A673 (cell line): ENCODE data around the gene MICU1. TPM values are rescaled to one million over a fixed set of nuclear protein-coding genes. Genes with fewer than 3 reads are reported as not detected.
"Not testable (repeated sequence)": the region's sequence is repeated elsewhere in the genome, so short reads cannot be mapped to it uniquely, and the experiment has no call there.

Experiments used
- BruUV-seq: library from RNA; stranded (reverse); fragments of 400-500 nt; replicated peaks from 2 replicates; lab custom pipeline; 2021; lab: Mats Ljungman, UMichigan
- CTCF ChIA-PET: fragments of 300-600 bp; sonication (Branson Sonifier 250); formaldehyde crosslinking; loops from one replicate; lab custom pipeline; 2022; ENCODE audit warnings: antibody characterized with exemption; lab: Charles Lee
- POLR2A ChIA-PET: fragments of 300-600 bp; sonication (Branson Sonifier 250); formaldehyde crosslinking; loops from one replicate; lab custom pipeline; 2022; ENCODE audit warnings: antibody characterized with exemption; ENCODE audit not compliant: low non-redundant PET; lab: Charles Lee
- DNase-seq: peaks from one replicate; pipeline ENCODE4 v3.0.0-alpha.2; 2015; ENCODE audit warnings: low spot score
- H3K27ac ChIP-seq: fragments of 200-600 bp; sonication (generic); 2 replicates; pipeline ENCODE4 v1.5.1; 2016; ENCODE audit warnings: mixed run types, low read depth, mild to moderate bottlenecking, mixed read lengths, antibody characterized with exemption, low read length; ENCODE audit not compliant: poor library complexity, severe bottlenecking
- H3K27me3 ChIP-seq: fragments of 200-600 bp; sonication (generic); replicated peaks from 2 replicates; pipeline ENCODE4 v1.6.1; 2017; ENCODE audit warnings: mixed run types, low read depth, mild to moderate bottlenecking, mixed read lengths, antibody characterized with exemption, low read length; ENCODE audit not compliant: insufficient read depth, poor library complexity
- H3K36me3 ChIP-seq: fragments of 200-600 bp; sonication (generic); 2 replicates; pipeline ENCODE4 v1.6.1; 2016; ENCODE audit warnings: mixed run types, mild to moderate bottlenecking, mixed read lengths, antibody characterized with exemption, low read length; ENCODE audit not compliant: insufficient read depth, poor library complexity, severe bottlenecking
- H3K4me1 ChIP-seq: fragments of 200-600 bp; sonication (generic); 2 replicates; pipeline ENCODE4 v1.6.1; 2017; ENCODE audit warnings: mixed run types, mild to moderate bottlenecking, mixed read lengths, antibody characterized with exemption, low read length; ENCODE audit not compliant: insufficient read depth, poor library complexity, severe bottlenecking
- H3K4me3 ChIP-seq: fragments of 200-600 bp; sonication (generic); 2 replicates; pipeline ENCODE4 v1.5.1; 2016; ENCODE audit warnings: low read depth, mixed run types, mild to moderate bottlenecking, mixed read lengths, low read length; ENCODE audit not compliant: poor library complexity, severe bottlenecking
- H3K9me3 ChIP-seq: fragments of 200-600 bp; sonication (generic); 2 replicates; pipeline ENCODE4 v1.6.1; 2016; ENCODE audit warnings: mixed run types, low read depth, mild to moderate bottlenecking, mixed read lengths, antibody characterized with exemption, low read length; ENCODE audit not compliant: poor library complexity, severe bottlenecking
- CTCF ChIP-seq: fragments of 300-800, 200-600 bp; sonication (generic); conservative IDR thresholded peaks from 2 replicates; pipeline ENCODE4 v1.5.1; 2017; ENCODE audit warnings: low read depth, mild to moderate bottlenecking, antibody characterized with exemption, low read length, moderate library complexity, mixed read lengths
- EZH2 ChIP-seq: fragments of 200-600 bp; sonication (generic); IDR thresholded peaks from 2 replicates; pipeline ENCODE4 v1.6.1; 2017; ENCODE audit warnings: borderline replicate concordance, low read depth, mild to moderate bottlenecking, mixed read lengths, antibody characterized with exemption, low read length; ENCODE audit not compliant: poor library complexity, severe bottlenecking
- intact Hi-C: fragments of 100-400 bp; cut with micrococcal nuclease; formaldehyde crosslinking; loops from one replicate; pipeline ENCODE4 v1.10.0; 2022; ENCODE audit not compliant: unreplicated experiment
- total RNA-seq: library from RNA; stranded (reverse); gene quantifications from 2 replicates; pipeline ENCODE4 v1.2.3, GENCODE V29; 2021

Gene MICU1
- total RNA-seq, 1 experiment from 2014 or later = 37.7 TPM

GRCh38 chr10:72349438-72349837, 276.4 kb downstream of the MICU1 start:
- POLR2A ChIA-PET = no interaction called here
- H3K4me1 ChIP-seq = peaks cover 3% of the 10 kb centered on the region
- DNase-seq = no peak
- H3K27me3 ChIP-seq = no peaks in the 10 kb centered on the region
- TF ChIP-seq EZH2 (no peak), CTCF (no peak)
- no peaks in the 10 kb centered on the region for H3K36me3 ChIP-seq
- no peaks in the 10 kb centered on the region for H3K9me3 ChIP-seq
- H3K4me3 ChIP-seq = no peak overlapping the region
- H3K27ac ChIP-seq = no peak overlapping the region
- intact Hi-C loops = no loop called here
- CTCF ChIA-PET = no interaction called here
- BruUV-seq = no TSS peak

- no peaks in the 10 kb centered on the region for H3K36me3 ChIP-seq
- no TSS peak for BruUV-seq
- intact Hi-C loops = no loop called here
Measured at GRCh38 chr10:72348282-72348681, 277.6 kb downstream of the MICU1 start.

GRCh38 chr10:72346117-72346516, 279.8 kb downstream of the MICU1 start:
- CTCF ChIA-PET = interaction anchor here (0.6 kb wide), 1 partner anchor 487 kb away, joined by 3 read pairs; no protein-coding TSS in a partner anchor
- BruUV-seq, H3K4me3 ChIP-seq, H3K36me3 ChIP-seq, intact Hi-C loops, H3K9me3 ChIP-seq, H3K4me1 ChIP-seq, POLR2A ChIA-PET, H3K27me3 ChIP-seq, H3K27ac ChIP-seq, DNase-seq: not testable (repeated sequence)

More at GRCh38 chr10:72348282-72348681, 277.6 kb downstream of the MICU1 start:
- H3K27ac ChIP-seq = no peak overlapping the region
- POLR2A ChIA-PET = no interaction called here
- DNase-seq = no peak
- no peak overlapping the region for H3K4me3 ChIP-seq
- CTCF ChIA-PET = no interaction called here
- TF ChIP-seq EZH2 = no peak
- TF ChIP-seq CTCF = no peak
- H3K4me1 ChIP-seq = peaks cover 3% of the 10 kb centered on the region
- no peaks in the 10 kb centered on the region for H3K9me3 ChIP-seq
- no peaks in the 10 kb centered on the region for H3K27me3 ChIP-seq

- ChIA-PET CTCF (no interaction called here), POLR2A (no interaction called here)
- no peak for DNase-seq
- Histone ChIP-seq H3K27me3 (no peaks in the 10 kb centered on the region), H3K9me3 (no peaks in the 10 kb centered on the region), H3K4me3 (no peak overlapping the region), H3K36me3 (peaks cover 8% of the 10 kb centered on the region), H3K4me1 (no peaks in the 10 kb centered on the region), H3K27ac (no peak overlapping the region)
- TF ChIP-seq CTCF (no peak), EZH2 (no peak)
- no TSS peak for BruUV-seq
- intact Hi-C loops = no loop called here
Measured at GRCh38 chr10:72344932-72345331, 280.9 kb downstream of the MICU1 start.
